HG03378 (cell line): ENCODE results near the gene CLEC18C.
"Not testable (repeated sequence)": the region's sequence is repeated elsewhere in the genome, so short reads cannot be mapped to it uniquely, and the experiment has no call there.

ENCODE experiments used
- ATAC-seq: cut with Tn5 transposase; IDR thresholded peaks from one replicate; pipeline ENCODE4 v1.9.1; 2021; ENCODE audit warnings: mild to moderate bottlenecking, moderate library complexity; ENCODE audit not compliant: unreplicated experiment

Gene CLEC18C

GRCh38 chr16:70173212-70173837 is at the start of gene CLEC18C:
TSS of gene CLEC18C (plus strand) at chr16:70173787. CDS start at chr16:70174279, 492 bp downstream.
- not testable (repeated sequence) for ATAC-seq

GRCh38 chr16:70123822-70124221 is 49.8 kb upstream of the CLEC18C start:
- not testable (repeated sequence) for ATAC-seq

GRCh38 chr16:70126226-70126625 is 47.4 kb upstream of the CLEC18C start:
- not testable (repeated sequence) for ATAC-seq

GRCh38 chr16:70127706-70128105 is 45.9 kb upstream of the CLEC18C start:
- not testable (repeated sequence) for ATAC-seq

GRCh38 chr16:70128844-70129243 is 44.7 kb upstream of the CLEC18C start:
- not testable (repeated sequence) for ATAC-seq

GRCh38 chr16:70135796-70136195 is 37.8 kb upstream of the CLEC18C start:
- ATAC-seq: not testable (repeated sequence)

- not testable (repeated sequence) for ATAC-seq
These were observed 37.0 kb upstream of the CLEC18C start for GRCh38 chr16:70136595-70136994.

GRCh38 chr16:70142739-70143138 is 30.8 kb upstream of the CLEC18C start:
- ATAC-seq: not testable (repeated sequence)

- not testable (repeated sequence) for ATAC-seq
These were observed 30.2 kb upstream of the CLEC18C start for GRCh38 chr16:70143231-70143895.

- ATAC-seq: not testable (repeated sequence)
These were observed 25.7 kb upstream of the CLEC18C start for GRCh38 chr16:70147853-70148252.

- ATAC-seq: not testable (repeated sequence)
These were observed 25.1 kb upstream of the CLEC18C start for GRCh38 chr16:70148453-70148852.

GRCh38 chr16:70149296-70149695 is 24.3 kb upstream of the CLEC18C start:
- ATAC-seq: not testable (repeated sequence)

GRCh38 chr16:70151391-70151790 is 22.2 kb upstream of the CLEC18C start:
- ATAC-seq: no peak

- no peak for ATAC-seq
These were observed 21.6 kb upstream of the CLEC18C start for GRCh38 chr16:70151941-70152509.

- ATAC-seq: no peak
These were observed 20.8 kb upstream of the CLEC18C start for GRCh38 chr16:70152578-70153302.

- ATAC-seq: not testable (repeated sequence)
These were observed 18.9 kb upstream of the CLEC18C start for GRCh38 chr16:70154736-70155135.

- ATAC-seq: no peak
These were observed 17.2 kb upstream of the CLEC18C start for GRCh38 chr16:70156207-70156978.

- ATAC-seq: no peak
These were observed 16.5 kb upstream of the CLEC18C start for GRCh38 chr16:70157105-70157476.

- ATAC-seq: no peak
These were observed 15.9 kb upstream of the CLEC18C start for GRCh38 chr16:70157477-70158260.
